Measurements from ENCODE around the gene STAC2.
"Not testable (repeated sequence)": the region's sequence is repeated elsewhere in the genome, so short reads cannot be mapped to it uniquely, and the experiment has no call there.

Gene STAC2

DNA sequence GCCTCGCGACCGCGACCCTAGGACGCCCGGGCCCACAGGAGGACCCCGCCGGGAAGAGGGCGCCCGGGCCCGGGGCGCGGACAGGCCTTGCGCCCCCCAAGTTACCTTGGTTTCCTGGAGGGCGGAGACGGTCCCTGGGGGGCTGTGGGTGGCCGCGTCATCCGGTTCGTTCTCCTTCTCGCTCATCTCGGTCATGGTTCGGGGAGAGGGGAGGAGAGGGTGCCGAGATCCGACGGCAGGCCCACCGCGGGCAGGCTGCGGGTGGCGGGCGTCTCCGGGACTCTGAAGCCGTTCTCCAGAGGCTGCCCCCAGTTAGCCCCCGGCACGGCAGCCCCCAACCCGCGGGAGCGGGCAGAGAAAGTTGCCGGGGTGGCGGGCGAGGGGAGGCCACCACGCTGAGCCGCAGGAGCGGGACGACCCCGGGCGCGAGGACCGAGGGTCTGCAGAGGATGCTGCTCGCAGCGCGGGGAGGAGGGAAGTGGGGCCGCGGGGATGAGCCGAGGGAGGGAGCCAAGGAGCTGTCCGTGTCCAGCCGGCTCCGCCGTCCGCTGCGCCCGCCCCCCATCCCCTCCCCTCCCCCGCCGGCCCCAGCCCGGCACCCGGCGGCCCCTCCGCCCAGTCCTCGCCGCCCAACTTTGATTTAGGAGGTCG lies at the start of gene STAC2:
Gene STAC2, minus strand, starts transcription at position 638 of the 651 bp plus-strand sequence. Its CDS starts 443 bp downstream, at position 195.
- no peak for DNase-seq

DNA sequence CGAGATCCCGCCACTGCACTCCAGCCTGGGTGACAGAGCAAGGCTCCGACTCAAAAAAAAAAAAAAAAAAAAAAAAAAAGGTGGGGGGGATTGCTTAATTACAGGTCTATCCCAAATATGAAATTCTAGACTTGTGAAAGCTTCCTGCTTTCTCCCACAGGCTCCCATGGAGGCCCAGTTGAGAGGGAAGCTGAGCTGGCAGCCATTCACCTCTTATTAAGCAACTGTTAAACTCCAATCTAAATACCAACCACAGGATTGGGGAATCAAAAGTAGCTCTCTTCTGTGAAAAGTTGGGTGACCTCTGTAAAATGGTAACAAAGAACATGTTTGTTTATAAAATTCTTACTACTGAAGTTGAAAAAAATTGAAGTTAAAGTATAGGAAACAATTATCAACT lies 45.8 kb upstream of the STAC2 start:
- DNase-seq: no peak

DNA sequence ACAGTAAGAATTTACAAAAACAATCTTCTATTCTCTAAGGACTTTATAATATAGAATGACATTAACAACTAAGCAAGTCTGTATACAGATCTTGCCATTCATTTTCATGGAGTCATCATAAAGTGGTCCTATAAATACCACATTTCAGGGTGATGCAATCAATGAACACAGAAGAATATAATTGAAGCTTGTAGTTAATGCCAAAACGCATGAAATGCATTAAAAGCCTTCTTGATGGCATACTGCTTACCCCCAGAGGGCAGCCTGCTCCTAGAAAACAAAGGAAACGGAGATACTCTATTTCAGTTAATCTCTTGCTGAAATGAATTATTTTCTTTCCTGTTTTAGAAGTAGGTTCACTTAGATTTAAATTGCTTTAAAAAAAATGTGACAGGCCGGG lies 45.2 kb upstream of the STAC2 start:
- peak; percentile 55 for DNase-seq

DNA sequence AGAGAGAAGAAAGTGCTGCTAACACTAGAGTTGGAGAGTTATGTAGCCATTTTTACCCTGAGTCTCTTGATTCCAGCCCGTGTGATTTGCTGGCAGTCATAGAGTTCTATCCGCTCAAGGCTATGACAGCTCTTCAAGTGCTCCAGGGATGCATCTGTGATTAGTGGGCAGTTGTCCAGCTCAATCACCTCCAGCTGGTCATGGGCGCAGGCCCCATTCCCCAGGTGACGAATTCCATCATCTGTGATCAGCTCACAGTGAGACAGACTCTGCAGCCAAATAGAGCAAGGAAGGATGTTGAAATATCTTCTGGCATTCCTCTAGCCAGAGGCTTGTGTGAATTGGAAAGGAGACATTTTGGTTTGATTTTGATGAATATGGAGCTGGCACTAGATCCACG lies 38.4 kb upstream of the STAC2 start:
- DNase-seq: no peak

- no peak for DNase-seq
Observed at GRCh38 chr17:39261286-39261685, 35.5 kb upstream of the STAC2 start.

DNA sequence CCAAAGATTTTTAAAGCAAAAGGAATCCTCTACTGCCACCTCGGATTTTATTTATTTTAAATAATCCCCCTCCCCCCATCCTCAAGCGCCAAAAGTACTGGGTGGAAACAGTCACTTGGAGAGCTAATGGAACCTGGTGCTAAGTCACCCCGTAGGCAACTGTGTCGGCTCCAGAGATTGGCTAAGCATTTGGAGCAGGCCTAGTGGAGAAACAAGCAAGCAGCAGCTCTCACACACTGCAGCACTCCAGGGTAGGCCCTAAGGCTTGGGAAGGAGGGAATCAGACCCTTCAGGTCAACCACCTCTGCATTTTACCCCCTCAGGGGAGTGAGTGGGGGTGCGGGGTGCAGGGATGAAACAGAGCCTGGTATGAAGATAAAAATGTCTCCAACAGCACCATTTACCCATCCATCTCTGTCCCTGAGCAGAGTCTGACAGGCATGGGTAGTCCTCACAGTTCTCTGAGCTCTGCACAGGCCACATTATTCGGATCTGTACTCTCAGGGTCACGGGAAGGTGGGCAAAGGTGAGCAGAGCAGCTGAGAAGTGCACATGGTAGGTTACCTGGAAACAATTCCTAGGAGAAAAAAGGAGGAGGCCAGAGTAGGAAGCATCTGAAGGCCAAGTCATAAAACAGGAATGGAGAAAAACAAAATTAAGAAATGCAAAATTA lies 27.2 kb upstream of the STAC2 start:
- DNase-seq: no peak

DNA sequence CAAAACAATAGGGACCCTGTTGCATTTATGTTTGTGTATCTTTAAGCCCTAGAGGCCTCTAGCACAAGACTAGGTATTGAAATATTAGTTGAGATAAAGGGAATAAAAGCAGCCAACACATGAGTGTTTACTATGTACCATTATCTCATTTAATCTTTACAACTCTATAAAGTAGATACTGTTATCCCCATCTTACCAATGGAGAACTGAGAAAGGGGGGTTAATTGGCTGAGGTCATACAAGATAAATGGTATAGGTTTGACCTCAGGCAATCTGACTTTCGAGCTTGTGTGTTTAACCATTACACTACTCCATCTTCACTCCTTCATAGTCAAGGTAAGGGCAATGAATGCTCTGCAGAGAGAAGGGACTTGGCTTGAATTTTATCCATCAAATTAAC lies 26.3 kb upstream of the STAC2 start:
- no peak for DNase-seq

- not testable (repeated sequence) for DNase-seq
Observed at GRCh38 chr17:39250076-39250475, 24.3 kb upstream of the STAC2 start.

- no peak for DNase-seq
Observed at GRCh38 chr17:39246274-39246673, 20.5 kb upstream of the STAC2 start.

DNA sequence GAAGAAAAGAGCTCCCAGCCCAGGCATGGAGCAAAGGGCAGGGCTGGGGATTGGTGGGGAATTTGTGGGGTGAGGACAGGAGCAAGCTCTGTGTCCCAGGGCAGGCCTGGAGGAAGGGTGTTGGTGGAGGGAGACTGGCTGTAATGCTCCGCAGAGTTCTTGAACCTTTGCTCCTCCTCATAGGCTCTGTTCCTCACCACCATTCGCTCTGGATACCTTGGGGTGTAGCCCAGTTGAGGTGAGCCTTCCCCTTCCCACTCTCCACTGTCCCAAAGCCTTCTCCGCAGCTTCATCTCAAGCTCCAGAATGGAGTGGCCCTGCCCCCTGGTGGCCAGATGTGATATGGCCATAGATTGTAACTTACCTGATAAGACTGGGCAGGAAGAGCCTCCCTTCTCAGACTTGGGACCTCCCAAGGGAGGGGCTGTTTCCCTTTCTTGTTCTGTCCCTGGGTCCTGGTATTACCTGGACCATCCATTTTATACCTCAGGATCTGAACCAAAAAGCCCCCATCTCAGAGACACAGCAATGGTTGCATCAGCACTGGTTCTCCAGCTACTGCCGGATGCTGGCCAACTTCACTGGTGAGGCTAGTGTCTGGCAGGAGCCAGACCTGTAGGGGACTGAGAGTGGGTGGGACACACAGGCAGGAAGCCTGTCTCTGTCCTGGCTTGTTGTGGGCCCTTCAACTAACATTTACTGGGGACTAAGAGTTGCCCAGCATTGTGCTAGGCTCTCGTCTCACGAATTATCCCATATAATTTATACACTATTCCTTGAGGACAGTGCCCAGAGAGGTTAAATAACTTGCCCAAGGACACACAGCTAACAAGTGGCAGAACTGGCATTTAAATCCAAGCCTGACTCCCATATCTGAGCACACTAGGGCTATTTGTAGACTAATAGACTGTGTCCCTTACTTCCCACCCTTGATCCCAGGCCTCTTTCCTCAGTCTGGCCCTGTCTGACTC lies 19.1 kb upstream of the STAC2 start:
- peak; percentile 81 for DNase-seq

- no peak for DNase-seq
Observed at GRCh38 chr17:39244016-39244599, 18.4 kb upstream of the STAC2 start.

DNA sequence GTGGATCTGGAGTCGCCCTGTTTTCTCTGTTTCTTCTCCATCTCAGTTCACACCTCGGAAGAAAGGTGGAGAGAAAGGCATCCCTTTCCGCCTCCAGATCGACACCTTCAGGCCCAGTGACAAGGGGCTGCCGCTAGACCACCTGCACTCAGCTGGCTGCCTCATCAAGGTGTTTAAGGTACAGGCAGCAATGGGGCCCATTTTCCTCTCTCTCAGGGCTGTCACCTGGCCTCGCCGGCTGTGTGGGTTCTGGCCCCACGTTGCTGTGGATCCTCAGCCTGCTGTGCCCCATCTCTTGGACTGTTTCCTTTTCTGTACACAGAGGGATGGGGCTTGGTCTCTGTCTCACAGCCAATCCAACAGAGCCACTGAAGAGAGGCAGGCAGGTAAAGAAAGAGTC lies 17.4 kb upstream of the STAC2 start:
- no peak for DNase-seq

DNA sequence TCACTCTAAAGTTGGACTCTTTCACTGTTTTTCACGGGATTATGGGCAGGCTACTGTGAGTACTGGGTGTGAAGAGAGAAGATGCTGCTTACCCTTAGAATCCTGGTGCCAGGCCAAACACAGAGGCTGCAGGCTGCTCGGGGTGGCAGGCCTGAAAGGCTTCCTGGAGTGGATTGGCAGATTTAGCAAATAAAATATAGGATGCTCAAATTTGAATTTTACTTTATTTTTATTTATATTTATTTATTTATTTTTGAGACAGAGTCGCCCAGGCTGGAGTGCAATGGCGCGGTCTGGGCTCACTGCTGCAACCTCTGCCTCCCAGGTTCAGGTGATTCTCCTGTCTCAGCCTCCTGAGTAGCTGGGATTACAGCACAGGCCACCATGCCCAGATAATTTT lies 14.9 kb upstream of the STAC2 start:
- no peak for DNase-seq

DNA sequence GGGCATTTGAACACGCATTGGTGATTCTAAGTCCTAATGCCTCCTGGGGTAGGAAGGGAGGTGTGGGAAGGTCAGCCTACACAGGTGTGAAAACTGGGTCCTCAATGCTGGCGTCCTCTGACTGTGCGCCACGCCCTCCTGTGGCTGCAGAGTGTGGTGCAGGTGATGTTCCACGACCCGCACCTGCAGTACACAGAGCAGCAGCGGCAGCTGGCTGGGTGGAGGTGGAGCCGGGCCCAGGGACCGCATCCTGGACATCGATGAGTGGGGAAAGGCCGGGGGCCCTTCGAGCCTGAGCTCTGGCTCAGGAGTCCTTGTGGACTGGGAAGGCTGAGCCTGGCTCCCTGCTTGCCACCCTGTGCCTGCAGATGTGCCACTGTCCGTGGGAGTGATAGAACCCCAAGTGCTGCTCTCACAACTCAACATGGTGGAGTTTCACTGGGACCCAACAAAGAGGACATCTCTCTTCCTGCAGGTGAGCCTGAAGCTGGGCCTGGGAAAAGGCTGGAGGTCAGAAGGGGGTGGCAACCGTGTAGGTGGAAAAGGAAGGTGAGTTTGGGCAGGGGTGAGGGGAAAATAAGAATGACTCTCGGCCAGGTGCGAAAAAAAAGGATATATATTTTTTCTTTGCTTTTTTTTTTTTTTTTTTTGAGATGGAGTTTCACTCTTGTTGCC lies 14.0 kb upstream of the STAC2 start:
- DNase-seq: no peak

GRCh38 chr17:39238311-39238972 lies 12.7 kb upstream of the STAC2 start:
- DNase-seq: peak; percentile 72

GRCh38 chr17:39237586-39237985 lies 11.8 kb upstream of the STAC2 start:
- no peak for DNase-seq

GRCh38 chr17:39236981-39237441 lies 11.3 kb upstream of the STAC2 start:
- DNase-seq: no peak

GRCh38 chr17:39236450-39236927 lies 10.7 kb upstream of the STAC2 start:
- DNase-seq: no peak

GRCh38 chr17:39235555-39236449 lies 10.1 kb upstream of the STAC2 start:
- peak; percentile 63 for DNase-seq

All from EL (cell line).